GM19438 (cell line): ENCODE measurements around the gene GMPS.
"Not testable (repeated sequence)": the region's sequence is repeated elsewhere in the genome, so short reads cannot be mapped to it uniquely, and the experiment has no call there.

Experiments used
- ATAC-seq: cut with Tn5 transposase; IDR thresholded peaks from one replicate; pipeline ENCODE4 v1.9.1; 2021; ENCODE audit warnings: low read depth; ENCODE audit not compliant: unreplicated experiment

The GMPS gene

GRCh38 chr3:155871746-155872158 is 1.3 kb downstream of the GMPS start:
- peak; percentile 7 for ATAC-seq

- ATAC-seq: no peak
Observed at GRCh38 chr3:155872904-155873646, 2.6 kb downstream of the GMPS start.

DNA sequence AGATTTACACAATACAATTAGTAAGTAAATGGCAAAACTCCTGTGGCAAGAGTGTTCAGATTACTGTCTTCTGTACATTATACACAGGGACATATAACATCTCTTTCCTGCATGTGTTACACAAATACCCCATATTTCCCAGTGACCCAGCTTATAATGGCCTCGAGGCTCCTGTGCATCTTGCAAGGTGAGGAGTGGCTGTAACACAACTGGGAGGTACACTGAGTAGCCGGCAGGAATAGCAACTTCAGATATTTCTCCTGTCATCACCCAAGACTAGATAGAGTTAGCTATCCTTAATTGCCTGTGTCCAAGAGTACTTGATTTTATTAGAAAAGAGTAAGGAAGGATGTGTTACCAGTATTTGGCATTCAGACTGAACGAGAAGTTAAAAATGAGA is 5.6 kb downstream of the GMPS start:
- no peak for ATAC-seq

DNA sequence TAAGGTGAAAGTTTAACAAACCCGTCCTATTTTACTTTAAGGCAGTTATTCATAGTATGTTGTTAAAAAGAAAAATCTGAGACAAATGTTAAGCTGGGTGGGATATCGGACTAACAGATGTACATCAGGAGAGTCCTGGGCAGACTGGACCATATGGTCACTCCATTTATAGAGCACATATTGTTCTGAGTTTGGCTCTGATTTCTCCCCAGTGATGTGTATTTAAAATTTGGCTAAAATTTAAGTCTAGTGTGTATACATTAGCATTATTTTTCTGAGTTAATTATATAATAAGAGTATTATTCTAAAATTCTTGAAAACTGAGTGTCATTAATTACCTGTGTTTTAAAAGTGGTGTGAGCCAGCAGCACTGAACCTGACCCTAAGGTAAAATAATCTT is 6.1 kb downstream of the GMPS start:
- no peak for ATAC-seq

GRCh38 chr3:155880286-155880685 is 9.8 kb downstream of the GMPS start:
- ATAC-seq: no peak

DNA sequence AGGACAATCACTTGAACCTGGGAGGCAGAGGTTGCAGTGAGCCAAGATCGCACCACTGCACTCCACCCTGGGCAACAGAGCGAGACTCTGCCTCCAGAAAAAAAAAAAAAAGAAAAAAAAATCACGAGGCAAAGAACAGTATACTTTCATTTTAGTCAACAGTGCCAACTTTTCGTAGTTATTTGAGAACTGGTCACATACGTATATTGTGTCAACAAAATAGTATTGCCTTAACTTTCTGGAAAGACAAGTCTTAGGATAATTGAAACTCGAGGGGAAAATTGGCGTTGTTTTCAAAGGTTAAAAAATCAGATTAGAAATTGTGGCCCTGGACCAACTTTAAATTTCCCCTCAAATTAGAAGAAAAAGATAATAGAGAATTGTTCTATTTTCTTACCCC is 13.8 kb downstream of the GMPS start:
- no peak for ATAC-seq

GRCh38 chr3:155885292-155885691 is 14.8 kb downstream of the GMPS start:
- ATAC-seq: no peak

- ATAC-seq: not testable (repeated sequence)
Observed at GRCh38 chr3:155886348-155886747, 15.9 kb downstream of the GMPS start.

GRCh38 chr3:155886915-155887314 is 16.5 kb downstream of the GMPS start:
- ATAC-seq: no peak

- no peak for ATAC-seq
Observed at GRCh38 chr3:155889212-155889611, 18.8 kb downstream of the GMPS start.

DNA sequence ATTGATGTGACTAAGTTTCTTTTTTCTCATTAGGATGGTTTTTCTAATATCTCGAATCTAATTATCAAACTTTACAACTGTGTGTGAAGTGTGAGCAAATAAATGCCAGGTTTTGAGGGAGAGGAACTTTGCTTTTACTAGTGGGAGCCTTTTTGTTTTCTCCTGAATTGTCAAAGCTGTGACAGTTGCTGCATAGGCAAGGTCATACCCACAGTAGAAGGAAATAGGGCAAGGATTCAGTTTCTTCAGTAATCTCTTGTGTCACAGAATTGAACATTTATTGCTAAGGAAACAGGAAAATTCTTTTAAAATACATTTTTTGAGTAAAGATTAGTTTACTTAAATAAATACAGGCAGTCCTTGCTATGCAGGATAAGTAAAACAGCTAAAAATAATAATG is 19.5 kb downstream of the GMPS start:
- ATAC-seq: no peak

- no peak for ATAC-seq
Observed at GRCh38 chr3:155890671-155891190, 20.3 kb downstream of the GMPS start.

GRCh38 chr3:155891321-155891720 is 20.9 kb downstream of the GMPS start:
- no peak for ATAC-seq

- ATAC-seq: no peak
Observed at GRCh38 chr3:155895379-155895900, 25.0 kb downstream of the GMPS start.

- ATAC-seq: no peak
Observed at GRCh38 chr3:155906900-155907299, 36.5 kb downstream of the GMPS start.

DNA sequence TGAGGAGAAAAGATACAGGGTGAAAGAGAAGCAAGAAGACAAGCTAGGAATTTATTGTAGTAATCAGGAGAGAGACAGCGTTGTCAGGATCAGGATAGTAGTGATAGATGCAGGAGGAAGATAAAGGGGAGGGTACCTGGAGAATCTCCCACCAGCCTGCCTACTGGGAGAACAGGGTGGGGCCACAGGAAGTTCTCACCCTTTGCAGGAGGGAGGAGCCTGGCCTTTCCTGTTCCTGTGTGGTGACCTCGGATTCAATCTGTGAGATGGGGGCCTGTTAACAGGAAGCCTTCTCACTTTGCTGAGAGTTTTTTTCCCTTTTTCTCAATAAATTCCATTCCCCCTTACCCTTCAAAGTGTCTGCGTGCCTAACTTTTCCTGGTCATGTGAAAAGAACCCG is 37.6 kb downstream of the GMPS start:
- no peak for ATAC-seq

- ATAC-seq: no peak
Observed at GRCh38 chr3:155908605-155909004, 38.2 kb downstream of the GMPS start.

DNA sequence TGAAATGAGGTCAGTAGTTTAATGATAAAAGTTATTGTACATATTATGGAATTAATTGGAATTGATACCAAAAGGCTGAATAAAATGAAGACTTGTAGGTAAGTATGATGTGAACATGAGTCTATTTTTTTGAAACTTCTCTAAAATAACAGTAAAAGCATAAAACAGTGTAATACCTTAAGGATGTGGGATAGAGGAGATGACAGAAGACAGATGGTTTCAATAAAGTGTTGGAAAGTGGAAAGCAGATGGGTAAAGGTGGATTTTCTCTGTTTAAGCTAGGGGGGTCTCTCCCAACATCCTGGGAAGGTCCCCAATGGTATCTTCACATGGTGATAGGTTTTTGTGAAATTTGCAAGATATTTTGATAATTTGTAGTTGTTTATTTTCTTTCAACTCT is 41.6 kb downstream of the GMPS start:
- ATAC-seq: no peak

DNA sequence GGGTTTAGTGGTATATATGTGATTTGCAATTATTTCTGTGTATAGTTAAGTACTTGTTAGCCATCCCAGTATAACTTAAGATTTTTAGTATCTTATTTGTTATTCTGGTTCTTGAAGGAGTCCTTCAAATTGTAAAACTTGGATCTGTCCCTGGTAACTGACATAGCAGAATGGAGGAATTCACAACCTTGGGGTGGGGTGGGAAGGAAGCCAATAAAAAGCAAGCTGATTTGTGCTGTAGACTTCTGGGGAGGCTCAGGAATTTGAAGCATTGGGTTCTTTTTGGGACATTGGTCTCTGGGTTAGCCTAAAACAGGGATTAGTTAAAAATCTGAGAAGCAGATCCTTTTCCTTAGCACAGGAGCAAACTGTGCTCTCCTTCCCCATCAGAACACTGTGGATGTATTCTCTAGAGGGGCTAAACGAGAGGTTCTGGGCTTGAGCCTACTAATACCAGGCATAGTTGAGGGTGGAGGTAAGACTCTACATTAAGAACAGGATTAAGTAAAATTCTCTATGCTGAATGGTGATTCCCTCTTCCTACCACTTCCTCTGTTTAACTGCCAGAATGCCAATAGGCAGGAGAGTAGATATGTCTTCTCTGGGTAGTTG is 42.2 kb downstream of the GMPS start:
- no peak for ATAC-seq

DNA sequence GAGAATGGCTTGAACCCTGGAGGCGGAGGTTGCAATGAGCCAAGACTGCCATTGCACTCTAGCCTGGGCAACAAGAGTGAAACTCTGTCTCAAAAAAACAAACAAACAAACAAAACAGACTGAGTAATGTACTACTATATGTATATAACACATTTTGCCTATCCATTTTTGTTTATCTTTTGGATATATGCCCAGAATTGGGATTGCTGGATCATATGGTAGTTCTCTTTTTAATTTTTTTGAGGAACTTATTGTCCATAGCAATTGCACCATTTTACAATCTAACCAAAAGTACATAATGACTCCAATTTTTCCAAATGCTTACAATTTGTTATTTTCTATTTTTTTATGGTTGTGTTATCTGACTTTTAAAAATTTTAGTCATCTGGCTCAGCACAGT is 47.3 kb downstream of the GMPS start:
- ATAC-seq: no peak

GRCh38 chr3:155919728-155920127 is 49.3 kb downstream of the GMPS start:
- ATAC-seq: no peak

DNA sequence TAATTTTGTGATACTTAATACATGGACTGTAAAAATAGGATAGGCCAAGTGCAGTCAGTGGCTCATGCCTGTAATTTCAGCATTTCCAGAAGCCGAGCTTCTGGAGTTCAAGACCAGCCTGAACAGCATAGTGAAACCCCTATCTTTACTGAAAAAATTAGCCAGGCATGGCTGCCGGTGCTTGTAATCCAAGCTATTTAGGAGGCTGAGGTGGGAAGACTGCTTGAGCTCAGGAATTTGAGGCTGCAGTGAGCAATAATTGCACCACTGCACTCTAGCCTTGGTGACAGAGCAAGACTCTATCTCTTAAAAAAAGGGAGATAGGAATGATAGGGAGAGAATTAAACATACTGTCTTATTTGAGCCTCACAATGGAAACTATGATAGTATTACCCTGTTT is 51.0 kb downstream of the GMPS start:
- no peak for ATAC-seq
